Choroid plexus epithelial cell (primary cell): ENCODE results near the gene SH3D19.
"Not testable (repeated sequence)": the region's sequence is repeated elsewhere in the genome, so short reads cannot be mapped to it uniquely, and the experiment has no call there.

Experiments used
- DNase-seq: peaks from one replicate; pipeline ENCODE4 v3.0.0-alpha.2; 2010; ENCODE audit warnings: low read depth
- H3K4me3 ChIP-seq: 2 replicates; pipeline ENCODE4 v1.5.1; 2011; ENCODE audit warnings: low read depth, mild to moderate bottlenecking, control low read depth, low read length, moderate library complexity
- CTCF ChIP-seq: conservative IDR thresholded peaks from 2 replicates; pipeline ENCODE4 v1.5.1; 2011; ENCODE audit warnings: low read depth, mild to moderate bottlenecking, control low read depth, inconsistent platforms, low read length, moderate library complexity

The SH3D19 gene

GRCh38 chr4:151276787-151277562 is 48.4 kb downstream of the SH3D19 start, which contains the start of gene PRSS48:
Gene PRSS48, plus strand, starts transcription at chr4:151277161. Its CDS starts 12 bp downstream, at chr4:151277173.
- peak; percentile 73 for DNase-seq
- peak; percentile 95 for TF ChIP-seq CTCF
- H3K4me3 ChIP-seq = no peak within 1 kb of the TSS

GRCh38 chr4:151268905-151269304 is 56.5 kb downstream of the SH3D19 start:
- not testable (repeated sequence) for DNase-seq, H3K4me3 ChIP-seq

GRCh38 chr4:151267822-151268535 is 57.4 kb downstream of the SH3D19 start:
- H3K4me3 ChIP-seq = no peak overlapping the region
- no peak for DNase-seq
- no peak for TF ChIP-seq CTCF

- TF ChIP-seq CTCF = no peak
- DNase-seq = no peak
- H3K4me3 ChIP-seq = no peak overlapping the region
Observed at GRCh38 chr4:151267104-151267503, 58.3 kb downstream of the SH3D19 start.

GRCh38 chr4:151266497-151266896 is 58.9 kb downstream of the SH3D19 start:
- no peak for TF ChIP-seq CTCF
- no peak overlapping the region for H3K4me3 ChIP-seq
- DNase-seq = peak; percentile 25

GRCh38 chr4:151263455-151263854 is 62.0 kb downstream of the SH3D19 start:
- TF ChIP-seq CTCF = no peak
- H3K4me3 ChIP-seq = no peak overlapping the region
- DNase-seq = no peak

GRCh38 chr4:151260526-151260925 is 64.9 kb downstream of the SH3D19 start:
- no peak for DNase-seq
- no peak for TF ChIP-seq CTCF
- H3K4me3 ChIP-seq = no peak overlapping the region
